GM18502 (cell line): ENCODE data around the gene SYTL2.
"Not testable (repeated sequence)": the region's sequence is repeated elsewhere in the genome, so short reads cannot be mapped to it uniquely, and the experiment has no call there.

Experiments used
- ATAC-seq: cut with Tn5 transposase; IDR thresholded peaks from one replicate; pipeline ENCODE4 v1.9.1; 2021; ENCODE audit warnings: mild to moderate bottlenecking; ENCODE audit not compliant: unreplicated experiment, poor library complexity

The SYTL2 gene, protein sequence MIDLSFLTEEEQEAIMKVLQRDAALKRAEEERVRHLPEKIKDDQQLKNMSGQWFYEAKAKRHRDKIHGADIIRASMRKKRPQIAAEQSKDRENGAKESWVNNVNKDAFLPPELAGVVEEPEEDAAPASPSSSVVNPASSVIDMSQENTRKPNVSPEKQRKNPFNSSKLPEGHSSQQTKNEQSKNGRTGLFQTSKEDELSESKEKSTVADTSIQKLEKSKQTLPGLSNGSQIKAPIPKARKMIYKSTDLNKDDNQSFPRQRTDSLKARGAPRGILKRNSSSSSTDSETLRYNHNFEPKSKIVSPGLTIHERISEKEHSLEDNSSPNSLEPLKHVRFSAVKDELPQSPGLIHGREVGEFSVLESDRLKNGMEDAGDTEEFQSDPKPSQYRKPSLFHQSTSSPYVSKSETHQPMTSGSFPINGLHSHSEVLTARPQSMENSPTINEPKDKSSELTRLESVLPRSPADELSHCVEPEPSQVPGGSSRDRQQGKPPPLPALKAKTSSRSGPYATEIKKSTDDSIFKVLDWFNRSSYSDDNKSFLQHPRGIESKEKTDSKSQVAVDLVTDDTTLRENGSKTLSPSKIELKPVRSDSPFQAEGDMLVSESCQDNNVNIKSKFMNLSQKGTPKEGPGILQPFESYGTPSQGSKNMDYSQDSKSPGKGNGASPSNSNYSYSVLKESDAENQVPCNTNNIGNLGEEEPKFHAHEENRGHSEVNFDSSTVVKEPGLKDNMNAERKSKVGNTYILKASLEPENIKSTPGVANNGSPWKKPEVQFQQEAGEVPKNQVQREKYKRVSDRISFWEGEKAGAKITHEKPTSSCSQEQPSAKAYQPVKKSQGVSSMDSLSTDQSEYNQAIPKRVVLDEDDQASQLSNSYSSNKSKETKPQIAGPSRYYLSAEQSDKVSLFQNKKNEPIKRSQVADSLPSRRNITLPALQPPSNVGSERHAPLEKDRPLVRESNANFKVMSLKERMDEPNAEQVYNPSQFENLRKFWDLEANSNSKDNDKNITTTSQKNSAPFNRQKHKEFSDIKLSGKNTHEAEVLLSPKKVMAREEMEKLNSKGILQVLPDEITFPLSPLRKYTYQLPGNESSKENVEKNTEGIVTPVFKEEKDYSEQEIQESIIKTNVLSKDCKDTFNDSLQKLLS (N-terminal part only)

DNA sequence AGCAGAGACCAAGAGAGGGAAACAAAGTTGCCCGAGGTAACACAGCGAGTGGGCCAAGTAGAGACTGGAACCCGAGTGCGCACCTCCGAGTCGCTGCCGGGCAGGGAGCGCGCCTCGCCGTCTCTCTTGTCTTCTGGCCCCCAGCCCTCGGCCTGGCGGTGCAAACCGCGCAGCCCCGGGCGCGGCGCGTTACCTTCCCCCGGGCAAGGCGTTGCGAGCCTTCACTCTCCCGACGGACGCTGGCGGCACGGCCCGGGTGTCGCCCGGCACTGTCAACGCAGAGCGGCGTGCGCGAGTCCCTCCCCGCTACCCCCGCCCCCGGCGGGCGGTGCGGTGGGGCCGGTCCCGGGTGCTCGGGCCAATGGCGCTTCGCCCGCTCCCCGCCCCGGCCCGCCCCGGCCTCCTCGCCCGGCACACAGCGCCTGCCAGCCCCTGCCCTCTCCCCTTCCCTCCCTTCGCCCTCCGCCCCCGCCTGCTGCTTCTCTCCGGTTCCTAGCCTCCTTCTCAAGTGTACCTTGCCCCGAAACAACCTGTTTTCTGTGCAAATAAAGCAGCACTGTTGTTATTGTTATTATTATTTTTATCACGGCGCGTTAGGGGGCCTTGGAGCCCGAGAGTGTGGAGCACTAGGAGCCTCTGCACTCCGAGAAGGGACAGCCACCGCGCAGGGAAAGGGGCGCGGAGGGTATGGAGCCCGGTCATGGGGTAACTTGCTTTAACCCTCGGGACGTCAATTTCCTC is at the start of gene SYTL2:
Gene SYTL2 (minus strand): TSS at position 271 of the 741 bp plus-strand sequence. CDS start 53,416 bp downstream, outside the sequence.
- peak; percentile 87 for ATAC-seq

DNA sequence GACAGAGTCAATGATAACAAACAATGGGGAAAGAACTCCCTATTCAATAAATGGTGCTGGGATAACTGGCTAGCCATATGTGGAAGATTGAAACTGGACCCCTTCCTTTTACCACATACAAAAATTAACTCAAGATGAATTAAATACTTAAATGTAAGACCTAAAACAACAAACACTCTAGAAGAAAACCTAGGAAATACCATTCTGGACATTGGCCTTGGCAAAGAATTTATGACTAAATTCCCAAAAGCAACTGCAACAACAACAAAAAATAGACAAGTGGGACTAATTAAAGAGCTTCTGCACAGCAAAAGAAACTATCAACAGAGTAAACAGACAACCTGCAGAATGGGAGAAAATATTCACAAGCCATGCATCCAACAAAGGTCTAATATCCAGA is 48.6 kb upstream of the SYTL2 start:
- ATAC-seq = not testable (repeated sequence)

DNA sequence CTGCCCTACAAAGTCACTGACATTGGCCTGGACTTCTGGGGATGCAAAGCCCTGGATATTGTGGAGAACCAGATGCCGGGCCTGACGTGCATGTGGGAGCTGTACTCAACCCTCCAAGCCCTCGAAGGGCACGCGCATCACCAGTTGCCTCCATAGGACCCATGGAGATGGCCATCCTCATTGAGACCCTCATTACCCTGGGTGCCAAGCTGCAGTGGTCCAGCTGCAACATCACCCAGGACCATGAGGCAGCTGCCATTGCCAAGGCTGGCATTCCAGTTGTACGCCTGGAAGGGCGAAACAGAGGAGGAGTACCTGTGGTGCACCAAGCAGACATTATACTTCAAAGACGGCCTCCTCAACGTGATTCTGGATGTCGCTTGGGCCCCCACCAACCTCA is 46.2 kb upstream of the SYTL2 start:
- no peak for ATAC-seq

DNA sequence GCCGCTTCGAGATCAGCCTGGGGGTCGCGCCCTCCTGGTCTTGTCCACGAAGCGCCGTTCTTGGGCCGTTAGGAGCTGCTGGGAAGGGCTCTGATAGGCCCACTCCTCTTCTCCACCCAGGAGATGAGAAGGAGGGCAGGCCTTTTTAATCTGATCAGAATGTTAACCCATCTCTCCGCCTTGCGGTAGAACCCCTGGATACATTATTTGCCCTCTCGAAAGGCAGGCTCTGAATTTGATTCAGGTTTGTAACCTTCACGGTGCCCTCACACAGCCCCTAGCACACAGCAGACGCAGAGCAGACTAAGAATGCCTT is 44.4 kb upstream of the SYTL2 start, which contains the start of gene CCDC83:
Gene CCDC83 (plus strand): TSS at position 43 of the 316 bp plus-strand sequence. CDS start 9,741 bp downstream, outside the sequence.
- ATAC-seq = no peak

DNA sequence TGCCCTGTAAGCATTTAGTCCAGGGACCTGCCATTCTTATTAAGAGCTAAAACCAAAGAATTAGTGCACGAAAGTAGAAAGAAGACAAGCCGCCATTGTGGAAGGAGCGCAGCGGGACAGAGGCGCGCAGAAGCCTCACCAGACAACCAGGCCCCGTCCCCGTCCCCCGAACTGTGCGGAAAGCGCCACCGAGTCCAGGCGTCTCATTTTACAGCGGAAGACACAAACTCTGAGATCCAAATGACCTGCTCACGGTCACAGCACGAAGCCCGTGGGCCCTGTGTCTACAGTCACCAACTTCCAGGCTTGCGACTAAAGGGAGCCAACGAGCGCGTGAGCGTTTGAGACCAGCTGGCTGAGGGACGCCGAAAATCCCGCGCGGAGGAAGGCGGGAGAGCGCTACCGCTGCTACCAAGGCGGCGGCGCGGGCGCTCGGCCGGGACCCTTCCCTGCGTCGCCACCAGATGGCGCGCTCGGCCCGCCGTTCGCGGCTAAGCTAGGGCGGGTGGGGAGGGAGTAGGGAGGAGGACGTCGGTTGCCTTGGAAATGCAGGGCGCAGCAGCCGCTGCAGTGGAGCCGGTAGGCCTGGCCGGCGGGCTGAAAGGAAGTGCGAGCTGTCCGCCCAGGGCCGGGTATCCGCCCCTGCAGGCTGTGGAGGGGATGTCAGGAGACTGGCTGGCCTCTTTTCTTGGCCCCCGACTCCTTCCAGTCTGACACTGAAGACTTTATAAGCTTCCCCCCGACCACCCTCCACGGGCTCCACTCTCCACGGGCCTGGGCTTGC is 43.8 kb upstream of the SYTL2 start:
- ATAC-seq = peak; percentile 99

DNA sequence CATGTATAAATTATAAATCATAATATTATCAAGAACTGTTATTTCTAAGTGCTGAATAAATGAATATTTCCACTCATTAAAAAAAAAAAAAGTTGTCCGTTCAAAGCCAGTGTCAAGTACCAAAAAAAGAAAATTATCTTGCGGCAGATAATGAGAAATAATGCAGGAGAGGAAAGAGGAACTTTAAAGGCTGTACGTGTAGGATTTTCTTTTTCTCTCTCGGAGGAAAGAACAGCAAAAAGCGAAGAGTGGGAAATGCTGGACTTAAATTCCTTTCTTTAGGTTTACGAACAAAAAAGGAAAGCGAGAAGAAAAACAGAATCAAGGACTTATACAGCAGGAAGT is 43.2 kb upstream of the SYTL2 start:
- ATAC-seq = no peak

DNA sequence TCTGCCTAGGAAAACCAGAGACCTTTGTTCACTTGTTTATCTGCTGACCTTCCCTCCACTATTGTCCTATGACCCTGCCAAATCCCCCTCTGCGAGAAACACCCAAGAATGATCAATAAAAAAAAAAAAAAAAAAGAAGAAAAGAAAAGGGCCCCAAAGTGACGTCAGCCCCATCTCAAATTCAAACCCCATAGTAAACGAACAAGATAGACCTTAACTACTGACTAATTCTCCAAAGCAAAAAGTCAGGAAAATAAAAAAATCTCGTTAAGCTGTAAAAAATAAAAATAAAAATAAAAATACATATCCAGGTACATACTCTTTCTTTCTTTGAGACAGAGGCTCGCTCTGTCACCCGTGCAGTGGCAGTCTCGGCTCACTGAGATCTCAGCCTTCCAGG is 42.6 kb upstream of the SYTL2 start:
- ATAC-seq = not testable (repeated sequence)

DNA sequence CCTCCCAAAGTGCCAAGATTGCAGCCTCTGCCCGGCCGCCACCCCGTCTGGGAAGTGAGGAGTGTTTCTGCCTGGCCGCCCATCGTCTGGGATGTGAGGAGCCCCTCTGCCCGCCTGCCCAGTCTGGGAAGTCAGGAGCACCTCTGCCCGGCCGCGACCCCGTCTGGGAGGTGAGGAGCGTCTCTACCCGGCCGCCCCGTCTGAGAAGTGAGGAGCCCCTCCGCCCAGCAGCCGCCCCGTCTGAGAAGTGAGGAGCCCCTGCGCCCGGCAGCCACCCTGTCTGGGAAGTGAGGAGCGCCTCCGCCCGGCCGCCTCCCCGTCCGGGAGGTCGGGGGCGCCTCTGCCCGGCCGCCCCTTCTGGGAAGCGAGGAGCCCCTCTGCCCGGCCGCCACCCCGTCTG is 41.8 kb upstream of the SYTL2 start:
- ATAC-seq = not testable (repeated sequence)

DNA sequence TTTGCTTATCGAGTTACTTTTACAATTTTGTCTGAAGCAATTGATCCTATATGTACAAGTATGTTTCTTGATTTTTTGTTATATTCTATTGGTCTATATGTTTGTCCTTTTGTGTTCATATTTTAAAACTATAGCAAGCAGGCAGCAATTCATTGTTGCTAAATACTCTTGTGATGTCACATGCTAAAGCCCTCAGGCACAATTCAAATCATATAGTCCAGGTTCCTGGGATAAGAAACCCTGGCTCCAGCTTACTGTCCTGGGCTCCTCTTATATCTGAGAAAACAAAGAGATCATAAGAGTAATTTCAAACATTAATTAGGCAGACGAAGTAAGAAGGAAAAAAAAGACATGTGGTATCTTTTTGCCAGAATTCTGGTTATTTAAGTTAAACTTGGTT is 37.6 kb upstream of the SYTL2 start:
- no peak for ATAC-seq

DNA sequence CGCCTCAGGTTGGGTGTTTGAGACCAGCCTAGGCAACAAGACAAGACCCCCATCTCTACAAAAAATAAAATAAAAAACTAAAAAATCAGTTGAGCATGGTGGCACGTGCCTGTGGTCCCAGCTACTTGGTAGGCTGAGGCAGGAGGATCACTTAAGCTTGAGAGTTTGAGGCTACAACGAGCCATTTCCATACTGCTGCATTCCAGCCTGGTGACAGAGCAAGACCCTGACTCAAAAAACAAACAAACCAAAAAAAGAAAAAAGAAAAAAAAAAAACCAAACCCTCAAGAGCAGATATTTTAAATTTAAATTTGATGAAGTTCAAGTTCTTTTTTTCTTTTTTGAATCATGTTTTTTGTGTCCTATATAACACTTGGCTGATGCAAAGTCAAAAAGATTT is 37.1 kb upstream of the SYTL2 start:
- no peak for ATAC-seq

DNA sequence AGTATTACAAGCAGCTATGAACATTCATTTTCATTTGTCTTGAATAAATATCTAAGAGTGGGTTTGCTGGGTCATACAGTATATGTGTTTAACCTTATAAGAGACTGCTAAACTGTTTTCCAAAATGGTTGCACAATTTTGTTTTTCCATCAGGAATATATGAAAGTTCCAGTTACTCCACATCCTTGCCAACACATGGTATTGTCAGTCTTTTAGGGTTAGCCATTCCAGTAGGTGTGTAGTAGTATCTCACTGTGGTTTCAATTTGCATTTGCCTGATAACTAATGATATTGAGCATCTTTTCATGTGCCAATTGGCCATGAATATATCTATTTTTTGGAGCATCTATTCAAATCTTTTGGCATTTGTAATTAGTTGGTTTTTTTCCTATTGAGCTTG is 36.5 kb upstream of the SYTL2 start:
- no peak for ATAC-seq

DNA sequence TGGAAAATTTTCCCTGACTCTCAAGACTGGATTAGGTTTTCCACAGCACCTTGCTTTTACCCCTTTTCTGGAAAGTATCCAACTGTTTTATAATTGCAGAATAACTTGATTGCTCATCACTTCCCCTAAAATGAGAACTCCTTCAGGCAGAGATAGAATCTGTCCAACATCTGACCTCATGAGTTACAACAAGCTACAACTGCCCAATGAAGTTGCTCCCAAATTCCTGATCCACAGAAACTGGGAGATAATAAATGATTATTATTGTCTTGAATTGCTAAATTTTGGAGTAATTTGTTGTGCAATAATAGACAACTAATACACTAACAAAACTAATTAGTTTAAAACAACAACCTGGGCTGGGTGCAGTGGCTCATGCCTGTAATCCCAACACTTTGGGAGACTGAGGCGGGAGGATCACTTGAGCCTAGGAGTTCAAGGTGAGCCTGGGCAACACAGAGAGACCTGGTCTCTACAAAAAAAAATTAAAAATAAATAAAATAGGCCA is 34.2 kb upstream of the SYTL2 start:
- ATAC-seq = no peak

DNA sequence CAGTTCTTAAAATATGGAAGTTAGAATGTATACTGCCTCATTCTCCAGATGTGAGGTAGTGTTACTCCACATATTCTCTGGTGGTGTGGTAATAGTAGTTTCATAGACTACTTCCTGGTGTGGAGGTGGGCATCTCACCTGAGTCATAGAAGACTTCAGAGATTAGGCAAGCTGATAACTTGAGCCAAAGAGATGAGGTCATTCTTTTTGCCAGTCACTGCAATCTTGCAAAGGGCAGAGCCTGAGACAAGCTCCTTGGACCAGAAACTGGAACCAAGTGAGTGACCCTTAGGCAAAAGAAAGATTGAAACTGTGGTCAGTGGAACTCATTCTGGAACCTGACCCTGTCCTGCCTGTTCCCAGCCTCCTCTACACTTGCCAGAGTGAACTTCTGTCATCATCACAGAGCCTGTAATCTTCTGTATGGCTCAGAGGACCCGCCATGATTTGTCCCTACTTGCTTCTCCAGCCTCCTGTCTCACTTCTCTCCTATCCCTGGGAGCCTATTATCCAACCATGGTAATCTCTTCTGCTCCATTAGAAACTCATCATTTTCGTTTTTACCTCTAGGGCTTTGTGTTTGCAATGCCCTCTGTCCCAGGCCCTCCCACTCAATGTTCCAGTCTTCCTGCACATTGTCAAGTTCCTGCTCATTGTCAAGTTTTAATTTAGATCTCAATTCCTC is 33.6 kb upstream of the SYTL2 start:
- no peak for ATAC-seq

DNA sequence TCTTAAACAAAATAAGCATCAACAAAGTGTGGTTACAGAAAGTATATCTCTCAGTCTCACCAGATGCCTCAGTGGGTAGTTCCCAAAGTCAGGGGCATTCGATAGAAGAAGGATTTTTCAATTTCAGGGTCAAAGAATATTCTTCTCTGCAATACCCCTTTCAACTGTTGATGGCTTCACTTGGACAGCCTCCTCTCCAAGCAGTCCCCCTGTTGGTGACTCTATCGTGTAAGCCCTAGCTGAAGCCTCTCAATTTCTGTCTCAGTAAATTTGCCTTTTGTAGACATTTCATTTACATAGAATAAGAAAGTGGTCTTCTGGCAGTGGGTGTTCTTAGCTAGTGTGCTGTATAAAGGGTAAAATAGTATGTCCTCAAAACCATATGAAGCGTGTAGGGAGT is 33.0 kb upstream of the SYTL2 start:
- no peak for ATAC-seq

DNA sequence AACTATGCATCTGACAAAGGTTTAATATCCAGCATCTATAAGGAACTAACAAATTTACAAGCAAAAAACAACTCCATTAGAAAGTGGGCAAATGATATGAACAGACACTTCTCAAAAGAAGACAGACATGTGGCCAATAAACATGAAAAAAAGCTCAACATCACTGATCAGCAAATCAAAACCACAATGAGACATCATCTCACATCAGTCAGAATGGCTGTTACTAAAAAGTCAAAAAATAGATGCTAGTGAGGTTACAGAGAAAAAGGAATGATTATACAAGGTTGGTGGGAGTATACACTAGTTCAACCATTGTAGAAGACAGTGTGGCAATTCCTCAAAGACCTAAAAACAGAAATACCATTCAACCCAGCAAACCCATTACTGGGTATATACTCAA is 30.0 kb upstream of the SYTL2 start:
- ATAC-seq = not testable (repeated sequence)

DNA sequence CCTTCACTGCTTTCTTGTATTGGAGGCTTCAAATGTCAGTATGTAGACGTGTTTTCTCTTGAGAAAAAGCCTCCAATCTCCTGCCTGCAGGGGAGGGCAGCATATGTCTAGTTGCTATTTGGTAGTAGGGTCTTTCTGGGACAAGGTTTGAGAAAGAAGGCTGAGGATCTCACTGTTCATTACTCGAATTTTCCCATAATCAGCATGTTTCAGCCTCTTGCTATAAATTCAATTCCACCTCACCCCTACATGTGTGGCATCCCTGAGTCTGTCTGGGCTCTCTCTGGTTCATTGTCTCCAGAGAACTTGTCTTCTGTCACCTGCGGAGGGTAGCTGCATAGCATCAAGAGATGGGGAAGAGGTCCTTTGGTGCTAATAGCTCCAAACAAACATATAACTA is 24.8 kb upstream of the SYTL2 start:
- ATAC-seq = no peak

DNA sequence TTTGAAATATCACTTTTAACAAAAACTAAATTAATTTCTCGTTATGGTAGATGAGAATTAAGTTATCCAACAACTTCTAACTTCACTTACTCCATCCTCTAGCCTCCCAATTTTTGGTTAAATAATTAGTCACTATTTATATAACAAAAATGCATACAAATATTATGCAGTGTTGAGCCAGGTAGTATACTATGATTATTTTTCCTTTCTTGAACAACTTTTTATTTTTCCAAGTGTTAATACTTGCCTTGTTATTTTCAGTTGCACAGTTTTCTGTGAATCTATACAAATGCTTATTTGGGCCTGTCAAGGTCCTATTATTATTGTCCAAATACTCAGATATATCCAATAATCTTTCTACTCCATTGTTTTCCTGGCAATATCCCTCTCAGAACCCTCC is 24.3 kb upstream of the SYTL2 start:
- no peak for ATAC-seq

DNA sequence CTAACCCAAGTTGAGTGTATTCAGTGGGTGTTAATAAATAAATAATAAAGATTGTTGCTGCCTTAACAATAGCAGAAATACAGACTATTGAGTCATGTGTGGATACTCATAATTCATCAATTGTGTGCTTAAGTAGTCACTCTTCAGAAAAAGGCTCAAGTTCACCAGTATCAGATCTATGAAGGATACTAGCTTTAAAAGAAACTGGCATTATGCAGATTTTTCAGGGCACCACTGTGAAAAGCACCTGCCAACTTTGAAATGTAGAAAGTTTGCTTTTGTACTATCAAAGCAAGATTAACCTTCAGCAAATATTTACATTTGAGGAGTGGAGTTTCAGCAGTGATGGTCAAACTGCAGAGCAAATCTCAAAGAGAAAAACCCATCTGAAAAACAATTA is 20.1 kb upstream of the SYTL2 start:
- ATAC-seq = no peak

DNA sequence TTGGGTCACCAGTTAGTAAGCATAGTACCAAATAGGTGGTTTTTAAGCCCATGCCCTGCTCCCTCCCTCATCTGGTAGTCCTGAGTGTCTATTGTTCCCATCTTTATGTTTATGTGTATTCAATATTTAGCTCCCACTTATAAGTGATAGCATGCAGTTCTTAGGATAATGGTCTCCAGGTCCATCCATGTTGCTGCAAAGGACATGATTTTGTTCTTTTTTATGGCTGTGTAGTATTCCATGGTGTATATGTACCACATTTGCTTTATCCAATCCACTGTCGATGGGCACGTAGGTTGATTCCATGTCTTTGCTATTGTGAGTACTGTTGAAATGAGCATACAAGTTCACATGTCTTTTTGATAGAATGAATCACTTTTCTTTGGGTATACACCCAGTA is 18.2 kb upstream of the SYTL2 start:
- ATAC-seq = no peak
